Parathyroid adenoma (tissue), 2 donors: Measurements from ENCODE around the gene UBE2E2.

Source experiments
- H2AFZ ChIP-seq: fragments of 300-600 bp; sonication (generic); one replicate; pipeline ENCODE4 v1.7.0; 2017; ENCODE audit warnings: antibody characterized with exemption, mild to moderate bottlenecking
- H3K27ac ChIP-seq: fragments of 300-600 bp; sonication (generic); one replicate; pipeline ENCODE4 v1.7.0; 2017
- H3K27me3 ChIP-seq: fragments of 300-600 bp; sonication (generic); one replicate; pipeline ENCODE4 v1.7.0; 2017; ENCODE audit warnings: low read length; ENCODE audit not compliant: control insufficient read depth, insufficient read depth
- H3K36me3 ChIP-seq: fragments of 300-600 bp; sonication (generic); one replicate; pipeline ENCODE4 v1.7.0; 2017; ENCODE audit warnings: low read length; ENCODE audit not compliant: control insufficient read depth, insufficient read depth
- H3K4me1 ChIP-seq: fragments of 300-600 bp; sonication (generic); one replicate; pipeline ENCODE4 v1.7.0; 2017; ENCODE audit warnings: control low read depth
- H3K4me2 ChIP-seq: fragments of 300-600 bp; sonication (generic); one replicate; pipeline ENCODE4 v1.7.0; 2017; ENCODE audit warnings: low read length
- H3K4me3 ChIP-seq: fragments of 300-600 bp; sonication (generic); one replicate; pipeline ENCODE4 v1.7.0; 2017; ENCODE audit warnings: low read depth, low read length
- H3K79me2 ChIP-seq: fragments of 300-600 bp; sonication (generic); one replicate; pipeline ENCODE4 v1.7.0; 2017; ENCODE audit warnings: control low read depth
- H3K9ac ChIP-seq: fragments of 300-600 bp; sonication (generic); one replicate; pipeline ENCODE4 v1.7.0; 2017; ENCODE audit warnings: mild to moderate bottlenecking
- H3K9me3 ChIP-seq: fragments of 300-600 bp; sonication (generic); one replicate; pipeline ENCODE4 v1.7.0; 2017; ENCODE audit warnings: low read length; ENCODE audit not compliant: control insufficient read depth
- TF ChIP-seq, protein P1 (sequence below): fragments of 300-600 bp; sonication (generic); IDR thresholded peaks from one replicate; pipeline ENCODE4 v1.7.0; 2017; ENCODE audit warnings: antibody characterized with exemption, mild to moderate bottlenecking
- donor health status: primary hyperparathyroidism.

Gene UBE2E2

GRCh38 chr3:23302271-23302670 lies 99.1 kb downstream of the UBE2E2 start:
- Histone ChIP-seq H3K4me2 (no peak overlapping the region), H3K9ac (no peak overlapping the region), H2AFZ (no peak overlapping the region), H3K27me3 (no peaks in the 10 kb centered on the region), H3K9me3 (no peaks in the 10 kb centered on the region), H3K36me3 (no peaks in the 10 kb centered on the region), H3K4me3 (no peak overlapping the region), H3K79me2 (peaks cover 2% of the 10 kb centered on the region), H3K4me1 (peaks cover 4% of the 10 kb centered on the region), H3K27ac (no peak overlapping the region)
- TF ChIP-seq, protein P1, sequence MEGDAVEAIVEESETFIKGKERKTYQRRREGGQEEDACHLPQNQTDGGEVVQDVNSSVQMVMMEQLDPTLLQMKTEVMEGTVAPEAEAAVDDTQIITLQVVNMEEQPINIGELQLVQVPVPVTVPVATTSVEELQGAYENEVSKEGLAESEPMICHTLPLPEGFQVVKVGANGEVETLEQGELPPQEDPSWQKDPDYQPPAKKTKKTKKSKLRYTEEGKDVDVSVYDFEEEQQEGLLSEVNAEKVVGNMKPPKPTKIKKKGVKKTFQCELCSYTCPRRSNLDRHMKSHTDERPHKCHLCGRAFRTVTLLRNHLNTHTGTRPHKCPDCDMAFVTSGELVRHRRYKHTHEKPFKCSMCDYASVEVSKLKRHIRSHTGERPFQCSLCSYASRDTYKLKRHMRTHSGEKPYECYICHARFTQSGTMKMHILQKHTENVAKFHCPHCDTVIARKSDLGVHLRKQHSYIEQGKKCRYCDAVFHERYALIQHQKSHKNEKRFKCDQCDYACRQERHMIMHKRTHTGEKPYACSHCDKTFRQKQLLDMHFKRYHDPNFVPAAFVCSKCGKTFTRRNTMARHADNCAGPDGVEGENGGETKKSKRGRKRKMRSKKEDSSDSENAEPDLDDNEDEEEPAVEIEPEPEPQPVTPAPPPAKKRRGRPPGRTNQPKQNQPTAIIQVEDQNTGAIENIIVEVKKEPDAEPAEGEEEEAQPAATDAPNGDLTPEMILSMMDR, result no peak

DNA sequence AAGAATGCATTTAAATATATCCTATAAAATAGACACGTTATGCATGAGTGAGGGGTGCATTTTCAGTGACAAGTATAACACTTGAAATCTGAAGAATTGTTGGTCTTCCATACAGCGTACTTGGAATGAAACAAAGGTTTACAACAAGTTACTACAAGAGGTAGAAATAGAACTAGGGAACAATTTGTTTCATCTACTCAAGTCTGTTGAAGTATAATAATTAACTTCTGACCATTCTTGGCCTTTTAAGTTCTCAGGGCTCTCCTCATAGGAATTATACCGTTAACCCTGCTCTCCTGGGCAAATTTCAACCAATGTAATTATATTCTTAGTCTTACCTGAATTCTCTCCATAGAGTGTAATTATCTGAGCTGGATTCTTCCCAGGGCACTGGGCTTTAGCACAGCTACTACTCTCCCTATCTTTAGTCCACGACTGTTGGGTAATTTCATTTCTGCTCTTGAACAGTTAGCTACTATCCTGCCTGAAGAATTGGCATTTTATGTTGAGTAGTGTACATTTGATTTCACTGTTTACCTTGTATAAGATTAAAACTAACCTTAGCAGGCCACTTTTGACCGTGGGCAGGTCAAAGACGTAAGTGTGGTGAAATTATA lies 100.6 kb downstream of the UBE2E2 start:
- Histone ChIP-seq H3K4me3 (no peak overlapping the region), H3K27ac (no peak overlapping the region), H3K4me2 (no peak overlapping the region), H3K79me2 (peaks cover 4% of the 10 kb centered on the region), H3K9ac (no peak overlapping the region), H3K27me3 (no peaks in the 10 kb centered on the region), H2AFZ (no peak overlapping the region), H3K9me3 (no peaks in the 10 kb centered on the region), H3K36me3 (no peaks in the 10 kb centered on the region), H3K4me1 (peaks cover 4% of the 10 kb centered on the region)
- TF ChIP-seq, protein P1, result no peak

DNA sequence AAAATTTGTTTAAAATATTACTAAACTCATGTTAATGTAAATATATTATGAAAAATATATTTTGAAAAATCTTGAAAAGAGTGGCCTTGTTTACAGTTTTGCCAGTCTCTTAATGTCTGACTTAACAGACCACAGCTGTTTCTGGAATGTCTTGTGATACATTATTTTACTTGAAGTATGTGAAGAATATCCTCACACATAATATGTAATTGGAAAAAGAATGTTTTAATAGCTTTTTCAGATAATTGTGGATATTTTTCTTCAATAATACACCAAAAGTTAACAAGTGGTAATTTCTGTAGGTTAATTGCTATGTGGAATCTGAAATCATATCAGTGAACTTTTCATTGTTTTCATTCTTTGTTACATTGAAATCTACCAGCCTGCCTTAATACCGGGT lies 101.3 kb downstream of the UBE2E2 start:
- no peak overlapping the region for H2AFZ ChIP-seq
- no peak overlapping the region for H3K4me3 ChIP-seq
- no peak overlapping the region for H3K4me2 ChIP-seq
- H3K4me1 ChIP-seq, result peaks cover 4% of the 10 kb centered on the region
- no peaks in the 10 kb centered on the region for H3K9me3 ChIP-seq
- H3K9ac ChIP-seq, result no peak overlapping the region
- no peaks in the 10 kb centered on the region for H3K36me3 ChIP-seq
- H3K79me2 ChIP-seq, result peaks cover 9% of the 10 kb centered on the region
- no peaks in the 10 kb centered on the region for H3K27me3 ChIP-seq
- no peak overlapping the region for H3K27ac ChIP-seq
- TF ChIP-seq, protein P1, result no peak

DNA sequence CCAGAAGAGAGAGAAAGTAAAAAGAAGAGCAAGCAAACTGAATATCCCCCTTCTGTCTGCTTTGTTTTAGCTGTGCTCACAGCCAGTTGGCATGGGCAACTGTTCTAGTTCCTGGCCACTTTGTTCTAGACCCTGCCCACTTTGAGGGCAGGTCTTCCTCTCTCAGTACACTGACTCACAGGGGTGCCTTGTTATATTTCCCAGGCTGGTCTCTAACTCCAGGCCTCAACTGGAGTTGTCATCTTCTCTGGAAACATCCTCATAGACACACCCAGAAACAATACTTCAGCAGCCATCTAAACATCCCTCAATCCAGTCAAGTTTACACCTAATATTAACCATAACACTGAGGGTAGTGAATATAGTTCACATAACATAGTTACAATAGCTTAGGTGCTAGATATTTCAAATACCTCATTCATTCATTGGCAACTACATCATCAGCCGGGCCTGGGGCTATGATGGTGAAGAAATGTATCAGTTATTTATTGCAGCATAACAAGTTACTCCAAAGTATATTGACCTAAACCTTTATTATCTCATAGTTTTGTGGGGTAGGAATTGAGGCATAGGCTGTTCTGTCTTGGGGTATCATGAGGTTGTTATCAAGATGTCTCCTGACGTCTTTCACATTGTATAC lies 106.0 kb downstream of the UBE2E2 start:
- Histone ChIP-seq H3K4me1 (peaks cover 4% of the 10 kb centered on the region), H3K9me3 (no peaks in the 10 kb centered on the region), H3K4me2 (no peak overlapping the region), H2AFZ (no peak overlapping the region), H3K9ac (no peak overlapping the region), H3K27ac (no peak overlapping the region), H3K36me3 (no peaks in the 10 kb centered on the region), H3K27me3 (no peaks in the 10 kb centered on the region), H3K79me2 (peaks cover 17% of the 10 kb centered on the region), H3K4me3 (no peak overlapping the region)
- TF ChIP-seq, protein P1, result no peak

DNA sequence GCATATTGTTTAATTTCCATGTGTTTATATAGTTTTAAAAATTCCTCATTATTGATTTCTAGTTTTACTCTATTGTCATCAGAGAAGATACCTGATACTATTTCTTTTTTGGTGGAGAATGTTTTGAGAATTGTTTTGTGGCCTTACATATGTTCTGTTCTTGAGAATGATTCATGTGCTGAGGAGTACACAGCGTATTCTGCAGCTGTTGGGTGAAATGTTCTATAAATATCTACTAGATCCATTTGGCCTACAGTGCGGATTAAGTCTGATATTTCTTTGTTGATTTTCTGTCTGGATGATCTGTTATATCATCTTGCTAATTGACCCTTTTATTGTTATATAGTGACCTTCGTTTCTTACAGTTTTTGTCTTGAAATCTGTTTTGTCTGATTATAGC lies 109.7 kb downstream of the UBE2E2 start:
- H2AFZ ChIP-seq, result no peak overlapping the region
- TF ChIP-seq, protein P1, result no peak
- H3K4me1 ChIP-seq, result no peaks in the 10 kb centered on the region
- H3K27me3 ChIP-seq, result no peaks in the 10 kb centered on the region
- no peak overlapping the region for H3K4me2 ChIP-seq
- H3K79me2 ChIP-seq, result peaks cover 29% of the 10 kb centered on the region
- no peaks in the 10 kb centered on the region for H3K36me3 ChIP-seq
- H3K9ac ChIP-seq, result no peak overlapping the region
- no peaks in the 10 kb centered on the region for H3K9me3 ChIP-seq
- no peak overlapping the region for H3K27ac ChIP-seq
- H3K4me3 ChIP-seq, result no peak overlapping the region
